Right cardiac atrium (tissue), 5 donors: ENCODE results near the gene MAGI2. TPM values are rescaled to one million over a fixed set of nuclear protein-coding genes. Genes with fewer than 3 reads are reported as not detected.

Experiments
- ATAC-seq, 2 donors: fragments of 200-7000 bp; cut with Tn5 transposase; one replicate each; pipeline versions ENCODE4 v1.8.0 to v1.9.1; 2020; ENCODE audit warnings: moderate library complexity in 2 of 2, mild to moderate bottlenecking in 1 of 2
- DNase-seq, 3 donors: peaks; one replicate each; pipeline ENCODE4 v3.0.0-alpha.2; 2020
- H3K27ac ChIP-seq: one replicate; pipeline ENCODE4 v1.5.1; 2013; ENCODE audit warnings: mild to moderate bottlenecking, low read length, control low read depth, moderate library complexity
- H3K27me3 ChIP-seq: one replicate; pipeline ENCODE4 v1.6.1; 2013; ENCODE audit not compliant: control insufficient read depth, insufficient read depth
- H3K4me1 ChIP-seq: one replicate; pipeline ENCODE4 v1.6.1; 2013; ENCODE audit warnings: low read length; ENCODE audit not compliant: control insufficient read depth, insufficient read depth
- H3K4me3 ChIP-seq: one replicate; pipeline ENCODE4 v1.5.1; 2013; ENCODE audit warnings: low read length, control low read depth
- H3K9me3 ChIP-seq: one replicate; pipeline ENCODE4 v1.6.1; 2013; ENCODE audit warnings: low read length; ENCODE audit not compliant: control insufficient read depth
- WGBS: extraction: QIAGEN DNeasy Blood & Tissue Kit; methylation state at CpG from one replicate; pipeline ENCODE4 v1.1.7; 2013; 5-methylcytosine and 5-hydroxymethylcytosine counted together
- intact Hi-C, 4 donors: fragments of 100-400 bp; cut with DNase I; formaldehyde crosslinking; loops; one replicate each; pipeline versions ENCODE4 v1.11.0 to v1.14.0; 2022 to 2023
- polyA plus RNA-seq: library from polyadenylated mRNA; stranded (reverse); fragments of 200-250 nt; gene quantifications from one replicate; pipeline ENCODE4 v1.2.3, GENCODE V29; 2013
- total RNA-seq, 4 donors: library from RNA; stranded (reverse); fragmentation: NEBNext Ultra II Directional; extraction: Animal tissue kit (Norgen Biotek cat#: 25700); gene quantifications; one replicate each; pipeline ENCODE4 v1.2.1, GENCODE V29; 2021
- donor health status: healthy with polysubstance abuse.
- donor health status: DM: no; HTN: yes; CAD: no.
- donor health status: DM: no; HTN: no; CAD: no.
- donor health status: DM: no; HTN: yes; CAD: no; lungs with severe emphysema.
- donor health status: DM: yes; HTN: yes; CAD: no.

The MAGI2 gene
- total and polyA plus RNA-seq, 5 donors, result 3.2 to 9.9 (median 7.9) TPM

DNA sequence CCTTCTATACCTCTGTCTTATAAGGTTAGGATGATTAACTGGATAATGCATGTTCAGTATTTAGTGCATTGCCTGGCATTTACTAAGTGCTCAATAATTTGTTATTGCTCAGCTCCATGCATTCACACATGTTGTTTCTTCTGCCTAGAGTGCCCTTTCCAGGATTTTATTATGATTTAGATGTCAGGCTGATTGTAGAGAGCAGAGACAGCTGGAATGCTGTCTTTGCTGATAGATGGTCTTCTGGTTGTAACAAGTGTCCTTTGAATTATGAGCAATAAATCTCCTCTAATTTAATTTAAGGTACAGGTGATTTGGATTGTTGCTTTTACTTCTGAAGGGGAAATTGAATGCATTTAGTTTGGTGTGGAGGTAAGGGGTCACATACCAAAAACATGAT lies 548.0 kb downstream of the MAGI2 start:
- Histone ChIP-seq H3K27me3 (no peaks in the 10 kb centered on the region), H3K27ac (no peak overlapping the region), H3K4me3 (no peak overlapping the region), H3K4me1 (no peaks in the 10 kb centered on the region), H3K9me3 (no peaks in the 10 kb centered on the region)
- DNase-seq (no peak), ATAC-seq (no peak)
- intact Hi-C loops, result no loop called here

DNA sequence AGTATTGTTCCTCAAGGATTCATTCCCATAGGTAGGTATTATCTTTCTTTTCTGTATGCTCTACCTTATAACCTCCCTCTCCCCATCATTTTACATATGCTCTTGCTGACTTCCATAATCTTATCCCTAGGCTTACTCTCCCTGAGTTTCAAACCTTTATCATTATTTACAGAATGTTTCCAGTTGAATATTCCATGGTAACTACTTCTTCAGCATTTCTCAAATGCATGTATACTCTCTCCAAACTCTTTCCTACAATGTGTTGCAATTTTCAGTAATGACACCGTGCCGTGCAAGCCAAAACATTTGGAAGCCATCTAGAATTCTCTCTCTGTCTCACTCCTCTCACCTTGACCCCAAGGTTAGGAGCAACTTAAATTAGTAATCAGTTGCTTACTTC lies 548.5 kb downstream of the MAGI2 start:
- H3K9me3 ChIP-seq, result no peaks in the 10 kb centered on the region

DNA sequence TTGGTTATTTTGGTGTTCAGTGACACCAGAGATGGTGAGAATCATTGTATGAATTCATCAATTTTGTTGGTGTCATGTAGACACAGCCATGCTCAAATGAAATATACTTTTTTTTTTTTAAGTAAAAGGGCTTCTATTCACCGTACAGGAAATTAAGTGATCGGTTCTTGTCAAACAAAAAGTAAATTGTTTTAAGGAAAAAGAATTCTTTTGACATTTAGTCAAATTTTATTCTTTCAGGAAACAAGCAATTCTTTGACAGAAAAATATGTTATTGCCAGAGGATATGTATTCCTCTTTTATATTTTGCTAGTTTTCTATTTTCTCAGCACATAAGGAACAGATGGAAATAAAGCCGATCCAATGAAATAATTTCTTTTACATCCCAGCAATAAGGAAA lies 551.9 kb downstream of the MAGI2 start:
- intact Hi-C loops, result no loop called here
- Histone ChIP-seq H3K27ac (no peak overlapping the region), H3K4me1 (no peaks in the 10 kb centered on the region), H3K4me3 (no peak overlapping the region), H3K27me3 (no peaks in the 10 kb centered on the region), H3K9me3 (no peaks in the 10 kb centered on the region)
- 89% methylated on average over 3 of the region's 3 CpGs for WGBS
- ATAC-seq, result no peak
- DNase-seq, result no peak

More for the DNA sequence above, 548.5 kb downstream of the MAGI2 start:
- no peak for ATAC-seq
- no peaks in the 10 kb centered on the region for H3K27me3 ChIP-seq
- intact Hi-C loops, result no loop called here
- no peak overlapping the region for H3K27ac ChIP-seq
- H3K4me1 ChIP-seq, result no peaks in the 10 kb centered on the region
- H3K4me3 ChIP-seq, result no peak overlapping the region
- DNase-seq, result no peak
- 85% methylated on average over 2 of the region's 2 CpGs for WGBS

DNA sequence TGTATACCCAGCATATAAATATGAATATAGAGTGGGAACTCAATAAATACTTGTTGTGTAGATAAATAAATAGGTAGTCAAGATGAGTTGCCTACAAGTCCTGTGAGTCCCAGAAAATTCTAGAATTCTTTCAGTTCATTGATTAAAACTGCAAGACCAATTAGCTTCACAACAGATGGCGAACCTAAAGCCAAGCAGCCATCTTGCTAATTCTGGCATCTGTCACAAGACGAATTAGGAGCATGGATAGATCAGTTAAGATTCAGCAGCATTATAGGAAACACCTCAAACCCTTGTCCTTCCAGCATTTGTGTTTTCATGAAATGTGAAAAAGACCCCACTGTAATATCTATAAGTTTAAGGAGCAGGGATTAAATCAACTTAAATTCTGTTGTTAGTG lies 552.7 kb downstream of the MAGI2 start:
- DNase-seq, result no peak
- Histone ChIP-seq H3K4me3 (no peak overlapping the region), H3K27me3 (no peaks in the 10 kb centered on the region), H3K27ac (no peak overlapping the region), H3K4me1 (no peaks in the 10 kb centered on the region), H3K9me3 (no peaks in the 10 kb centered on the region)
- intact Hi-C loops, result no loop called here
- 86% methylated on average over 2 of the region's 2 CpGs for WGBS
- no peak for ATAC-seq

DNA sequence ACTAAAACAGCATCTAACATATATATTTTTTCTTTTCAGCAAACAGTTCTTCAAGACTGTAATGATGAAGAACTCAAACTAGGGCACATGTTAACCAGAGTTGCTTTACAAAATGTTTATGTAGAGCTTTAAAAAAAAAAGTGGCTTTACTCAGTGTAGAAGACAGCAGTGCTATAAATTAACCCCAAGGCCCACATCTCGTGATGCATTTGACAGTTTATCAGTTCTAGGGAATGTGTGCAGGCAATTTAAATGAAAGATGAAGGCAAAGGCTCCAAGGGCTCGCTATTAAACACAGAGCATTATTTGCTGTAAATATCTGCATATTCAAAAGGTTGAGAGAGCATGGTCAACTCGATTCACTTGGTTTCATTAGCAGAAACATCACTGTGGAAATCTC lies 558.1 kb downstream of the MAGI2 start:
- Histone ChIP-seq H3K27me3 (no peaks in the 10 kb centered on the region), H3K4me1 (no peaks in the 10 kb centered on the region), H3K9me3 (no peaks in the 10 kb centered on the region), H3K27ac (no peak overlapping the region), H3K4me3 (no peak overlapping the region)
- no peak for DNase-seq
- no peak for ATAC-seq
- intact Hi-C loops, result no loop called here
- WGBS, result 45% methylated on average over 3 of the region's 3 CpGs

DNA sequence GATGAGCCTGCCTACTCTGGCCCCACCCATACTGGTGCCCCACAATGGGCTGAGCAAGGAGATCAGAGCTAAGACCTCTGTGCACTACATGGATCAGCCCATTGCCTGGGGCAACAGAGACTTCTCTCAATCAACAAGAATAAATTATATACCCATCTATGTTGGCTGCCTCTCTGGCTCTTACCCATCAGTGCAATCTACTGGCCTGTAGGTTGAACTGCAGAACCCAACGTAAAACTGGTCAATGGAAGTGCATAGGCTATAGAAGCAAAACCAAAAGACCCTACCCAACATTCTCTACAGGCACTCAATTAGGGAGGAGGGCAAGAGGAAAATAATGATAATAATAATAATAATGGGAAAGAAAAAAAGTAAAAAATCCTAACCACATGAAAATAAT lies 574.3 kb downstream of the MAGI2 start:
- intact Hi-C loops, result no loop called here
- 85% methylated on average over 1 of the region's 1 CpG for WGBS
- ATAC-seq, result no peak

DNA sequence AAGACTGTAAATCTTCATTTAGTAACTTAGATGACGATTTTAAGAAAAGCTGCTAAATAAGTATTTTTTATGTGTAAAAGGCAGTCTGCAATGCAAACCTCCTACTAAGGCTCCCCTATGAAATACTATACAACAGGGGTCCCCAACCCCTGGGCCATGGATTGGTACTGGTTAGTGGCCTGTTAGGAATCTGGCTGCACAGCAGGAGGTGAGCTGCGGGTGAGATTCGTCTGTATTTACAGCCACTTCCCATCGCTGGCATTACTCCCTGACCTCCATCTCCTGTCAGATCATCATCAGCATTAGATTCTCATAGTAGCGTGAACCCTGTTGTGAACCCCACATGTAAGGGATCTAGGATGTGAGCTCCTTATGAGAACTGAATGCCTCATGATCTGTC lies 580.4 kb downstream of the MAGI2 start:
- no peak overlapping the region for H3K4me3 ChIP-seq
- 75% methylated on average over 5 of the region's 5 CpGs for WGBS
- intact Hi-C loops, result no loop called here
- ATAC-seq, result no peak
- H3K4me1 ChIP-seq, result no peaks in the 10 kb centered on the region
- DNase-seq, result no peak
- no peaks in the 10 kb centered on the region for H3K27me3 ChIP-seq
- no peak overlapping the region for H3K27ac ChIP-seq
- H3K9me3 ChIP-seq, result no peaks in the 10 kb centered on the region

More for the DNA sequence above, 574.3 kb downstream of the MAGI2 start:
- H3K4me1 ChIP-seq, result no peaks in the 10 kb centered on the region
- no peaks in the 10 kb centered on the region for H3K27me3 ChIP-seq
- no peak for DNase-seq
- no peak overlapping the region for H3K4me3 ChIP-seq
- H3K27ac ChIP-seq, result no peak overlapping the region
- H3K9me3 ChIP-seq, result peaks cover 4% of the 10 kb centered on the region

DNA sequence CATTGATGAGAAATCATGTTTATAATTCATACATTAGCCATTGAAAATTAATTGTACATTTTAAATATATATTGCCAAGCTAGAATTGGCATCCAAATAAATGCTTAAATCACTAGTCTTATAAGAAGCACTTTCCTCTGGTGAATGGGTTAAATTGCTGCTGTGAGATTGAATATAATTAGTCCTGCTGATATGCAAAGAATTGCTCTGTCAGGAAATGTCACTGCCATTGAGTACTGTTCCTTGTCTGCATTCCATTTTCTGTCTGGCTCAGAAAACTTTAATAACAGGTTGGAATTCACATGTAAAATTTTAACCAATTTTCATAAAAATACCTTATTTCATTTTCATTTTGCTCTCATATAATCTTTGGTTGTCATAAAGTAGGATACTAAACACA lies 589.1 kb downstream of the MAGI2 start:
- intact Hi-C loops, result no loop called here
- no peak for DNase-seq
- H3K4me3 ChIP-seq, result no peak overlapping the region
- H3K4me1 ChIP-seq, result peaks cover 3% of the 10 kb centered on the region
- H3K27ac ChIP-seq, result no peak overlapping the region
- H3K9me3 ChIP-seq, result no peaks in the 10 kb centered on the region
- H3K27me3 ChIP-seq, result no peaks in the 10 kb centered on the region
- ATAC-seq, result no peak

DNA sequence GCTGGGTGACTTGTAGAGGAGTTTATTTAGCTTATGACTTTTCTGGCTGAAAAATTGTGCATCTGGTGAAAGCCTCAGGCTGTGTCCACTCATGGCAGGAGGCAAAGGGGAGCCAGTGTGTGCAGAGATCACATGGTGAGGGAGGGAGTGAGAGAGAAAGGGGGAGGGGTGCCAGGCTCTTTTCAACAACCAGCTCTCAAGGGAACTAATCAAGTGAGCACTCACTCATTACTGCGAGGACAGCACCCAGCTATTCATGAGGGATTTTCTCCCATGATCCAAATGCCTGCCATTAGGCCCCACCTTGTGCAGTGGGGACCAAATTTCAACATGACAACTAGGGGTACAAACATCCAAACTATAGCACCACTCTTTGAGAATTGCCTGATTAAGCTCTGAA lies 590.2 kb downstream of the MAGI2 start:
- no peaks in the 10 kb centered on the region for H3K9me3 ChIP-seq
- no peak overlapping the region for H3K27ac ChIP-seq
- DNase-seq (peak in 1 of 3 donors; percentile 39), ATAC-seq (peak in 1 of 2 donors; percentile 48)
- H3K4me1 ChIP-seq, result peaks cover 3% of the 10 kb centered on the region
- no peaks in the 10 kb centered on the region for H3K27me3 ChIP-seq
- WGBS, result 15% methylated on average over 1 of the region's 1 CpG
- intact Hi-C loops, result no loop called here
- H3K4me3 ChIP-seq, result no peak overlapping the region

DNA sequence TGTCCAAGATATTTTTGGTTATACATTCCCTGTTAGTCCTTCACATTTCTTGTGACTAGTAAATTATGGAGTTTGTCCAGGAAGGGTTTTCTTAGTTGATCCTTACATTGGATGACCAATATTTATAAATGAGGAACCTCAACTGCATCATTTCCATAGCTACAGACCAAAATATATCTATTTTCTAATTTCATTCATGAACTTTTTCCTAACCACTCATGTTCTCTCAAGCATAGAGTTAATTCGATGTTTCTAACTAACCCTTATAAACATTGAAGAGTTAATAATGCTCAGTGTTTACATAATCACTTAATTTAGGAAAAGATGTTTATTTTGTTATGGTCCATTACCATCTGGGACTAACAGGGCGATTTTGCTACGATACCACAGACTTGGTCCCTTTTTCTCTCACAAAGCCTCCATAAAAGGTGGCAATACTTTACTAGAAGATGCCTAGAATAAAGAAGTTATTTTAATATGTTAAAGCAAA lies 591.0 kb downstream of the MAGI2 start:
- DNase-seq (no peak), ATAC-seq (no peak)
- WGBS, result 78% methylated on average over 3 of the region's 3 CpGs
- no peaks in the 10 kb centered on the region for H3K9me3 ChIP-seq
- H3K4me1 ChIP-seq, result peaks cover 3% of the 10 kb centered on the region
- no peak overlapping the region for H3K27ac ChIP-seq
- H3K27me3 ChIP-seq, result no peaks in the 10 kb centered on the region
- no peak overlapping the region for H3K4me3 ChIP-seq
- intact Hi-C loops, result no loop called here

DNA sequence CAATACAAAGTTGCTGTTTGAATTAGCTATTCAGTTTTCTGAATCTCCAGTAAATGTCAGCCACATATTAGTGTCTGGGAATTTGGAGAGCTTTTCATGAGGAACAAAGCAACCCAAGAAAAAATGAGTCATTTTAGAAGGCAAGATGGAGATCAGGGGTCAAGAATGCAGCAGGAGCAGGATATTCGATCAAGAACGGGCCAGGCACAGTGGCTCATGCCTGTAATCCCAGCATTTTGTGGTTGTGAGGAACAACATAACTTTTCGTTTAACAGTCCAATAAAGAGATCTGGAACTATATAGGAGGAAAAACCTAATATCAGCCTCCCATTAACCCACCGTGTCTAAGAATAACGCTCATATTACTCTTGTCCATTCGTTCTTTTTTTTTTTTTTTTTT lies 600.5 kb downstream of the MAGI2 start:
- H3K4me1 ChIP-seq, result no peaks in the 10 kb centered on the region
- H3K9me3 ChIP-seq, result no peaks in the 10 kb centered on the region
- no peak for DNase-seq
- intact Hi-C loops, result no loop called here
- no peak for ATAC-seq
- H3K4me3 ChIP-seq, result no peak overlapping the region
- H3K27ac ChIP-seq, result no peak overlapping the region
- 81% methylated on average over 6 of the region's 6 CpGs for WGBS
- H3K27me3 ChIP-seq, result no peaks in the 10 kb centered on the region

DNA sequence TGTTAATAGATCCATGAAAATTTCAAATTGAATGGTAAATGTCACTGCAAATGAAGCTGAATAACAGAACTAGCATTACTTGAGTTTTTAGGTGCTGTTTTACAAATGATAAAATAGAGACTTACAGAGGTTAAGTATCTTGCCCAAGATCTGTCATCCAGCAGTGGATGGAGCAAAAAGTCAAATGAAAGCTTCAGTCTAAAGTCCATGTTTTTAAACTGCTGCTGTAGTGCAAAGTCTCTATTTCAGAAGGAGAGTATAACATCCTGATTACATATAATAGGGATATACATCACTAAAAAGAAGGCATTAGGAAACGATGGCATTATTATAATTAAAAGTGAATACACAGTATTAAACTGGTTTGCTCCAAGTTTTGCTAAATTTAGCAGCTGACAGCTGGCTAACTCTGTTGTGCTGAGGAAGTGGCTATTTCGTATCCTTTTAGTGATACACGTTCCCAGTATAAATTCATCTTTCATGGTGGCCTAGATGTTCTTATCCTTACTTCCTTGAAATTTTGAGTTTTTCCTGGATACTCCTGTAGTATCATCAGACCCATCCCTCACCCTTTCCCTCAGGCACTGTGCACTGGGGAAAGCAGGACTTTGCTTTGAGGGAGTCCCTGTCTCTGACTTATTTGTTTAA lies 603.2 kb downstream of the MAGI2 start:
- no peak overlapping the region for H3K27ac ChIP-seq
- WGBS, result 17% methylated on average over 3 of the region's 3 CpGs
- intact Hi-C loops, result no loop called here
- H3K27me3 ChIP-seq, result no peaks in the 10 kb centered on the region
- no peak for DNase-seq
- H3K4me1 ChIP-seq, result no peaks in the 10 kb centered on the region
- H3K9me3 ChIP-seq, result no peaks in the 10 kb centered on the region
- ATAC-seq, result no peak
- H3K4me3 ChIP-seq, result peak overlapping the region; percentile 15
